Stimulated activated CD4-positive, alpha-beta T cell treated with anti-CD3 and anti-CD28 coated beads, Interleukin-2, amount 100 ng/mL, for 4 hours (primary cell): Measurements from ENCODE around the gene FSTL4.

Source experiments
- DNase-seq: peaks from one replicate; pipeline ENCODE4 v3.0.0-alpha.2; 2020; ENCODE audit warnings: low read depth

FSTL4 gene

GRCh38 chr5:133321286-133321832, 291.0 kb downstream of the FSTL4 start:
- no peak for DNase-seq

- no peak for DNase-seq
Measured at GRCh38 chr5:133319905-133320520, 292.3 kb downstream of the FSTL4 start.

GRCh38 chr5:133319244-133319643, 293.1 kb downstream of the FSTL4 start:
- DNase-seq: no peak

GRCh38 chr5:133317558-133317957, 294.8 kb downstream of the FSTL4 start:
- DNase-seq: no peak

- no peak for DNase-seq
Measured at GRCh38 chr5:133316346-133317343, 295.7 kb downstream of the FSTL4 start.

GRCh38 chr5:133314086-133314485, 298.3 kb downstream of the FSTL4 start:
- DNase-seq: no peak

- no peak for DNase-seq
Measured at GRCh38 chr5:133311176-133311575, 301.2 kb downstream of the FSTL4 start.

- no peak for DNase-seq
Measured at GRCh38 chr5:133309984-133310621, 302.2 kb downstream of the FSTL4 start.

GRCh38 chr5:133309166-133309795, 303.1 kb downstream of the FSTL4 start:
- DNase-seq: no peak

- no peak for DNase-seq
Measured at GRCh38 chr5:133307275-133307674, 305.1 kb downstream of the FSTL4 start.

GRCh38 chr5:133304707-133305216, 307.6 kb downstream of the FSTL4 start:
- no peak for DNase-seq

- DNase-seq: no peak
Measured at GRCh38 chr5:133304178-133304577, 308.2 kb downstream of the FSTL4 start.

GRCh38 chr5:133303298-133303697, 309.0 kb downstream of the FSTL4 start:
- no peak for DNase-seq

GRCh38 chr5:133299728-133300127, 312.6 kb downstream of the FSTL4 start:
- DNase-seq: no peak

GRCh38 chr5:133299021-133299420, 313.3 kb downstream of the FSTL4 start:
- DNase-seq: no peak

- DNase-seq: no peak
Measured at GRCh38 chr5:133298447-133298846, 313.9 kb downstream of the FSTL4 start.

- no peak for DNase-seq
Measured at GRCh38 chr5:133297293-133297692, 315.0 kb downstream of the FSTL4 start.

- no peak for DNase-seq
Measured at GRCh38 chr5:133296624-133297023, 315.7 kb downstream of the FSTL4 start.

- DNase-seq: no peak
Measured at GRCh38 chr5:133295520-133295919, 316.8 kb downstream of the FSTL4 start.

- DNase-seq: no peak
Measured at GRCh38 chr5:133294380-133294779, 318.0 kb downstream of the FSTL4 start.

- no peak for DNase-seq
Measured at GRCh38 chr5:133293960-133294359, 318.4 kb downstream of the FSTL4 start.

GRCh38 chr5:133292300-133292699, 320.0 kb downstream of the FSTL4 start:
- no peak for DNase-seq
